ENCODE measurements around the gene DNASE2B.
"Not testable (repeated sequence)": the region's sequence is repeated elsewhere in the genome, so short reads cannot be mapped to it uniquely, and the experiment has no call there.

The DNASE2B gene

DNA sequence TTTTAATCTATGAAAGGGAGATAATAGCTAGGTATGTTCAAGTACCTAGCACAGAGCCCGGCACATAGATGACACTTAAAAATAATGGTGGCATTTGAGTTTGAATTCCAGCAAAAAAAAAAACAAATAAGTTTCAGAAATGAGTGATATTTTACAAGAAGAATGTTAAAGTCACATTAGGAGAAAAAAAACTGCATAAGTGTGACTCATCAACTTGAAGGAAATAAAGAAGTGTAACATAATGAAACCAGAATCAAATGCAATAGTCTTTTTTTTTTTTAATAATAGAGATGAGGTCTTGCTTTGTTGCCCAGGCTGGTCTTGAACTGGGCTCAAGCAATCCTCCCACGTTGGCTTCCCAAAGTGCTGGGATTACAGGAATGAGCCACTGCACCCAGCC is 17.1 kb downstream of the DNASE2B start:
- no peak for DNase-seq

DNA sequence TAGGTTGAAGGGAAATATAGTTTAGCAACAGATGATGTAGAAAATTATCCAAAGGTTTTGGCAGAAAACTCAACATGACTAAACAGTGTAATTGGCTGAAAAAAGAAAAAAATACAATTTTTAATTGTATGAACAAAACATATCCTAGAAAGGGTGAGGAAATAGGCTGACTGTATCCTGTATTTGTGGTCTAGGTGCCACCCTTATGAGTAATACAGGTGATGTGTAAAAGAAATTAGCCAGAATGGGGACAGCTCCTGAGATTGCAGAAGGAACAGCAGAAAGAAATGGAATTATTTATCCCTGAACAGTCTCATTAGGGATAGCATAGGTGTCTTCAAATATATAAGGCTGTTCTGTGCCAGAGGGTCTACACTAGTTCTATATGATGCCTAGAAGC is 24.6 kb downstream of the DNASE2B start:
- DNase-seq: no peak

- DNase-seq: no peak
These were observed 26.3 kb downstream of the DNASE2B start for GRCh38 chr1:84424513-84425149.

DNA sequence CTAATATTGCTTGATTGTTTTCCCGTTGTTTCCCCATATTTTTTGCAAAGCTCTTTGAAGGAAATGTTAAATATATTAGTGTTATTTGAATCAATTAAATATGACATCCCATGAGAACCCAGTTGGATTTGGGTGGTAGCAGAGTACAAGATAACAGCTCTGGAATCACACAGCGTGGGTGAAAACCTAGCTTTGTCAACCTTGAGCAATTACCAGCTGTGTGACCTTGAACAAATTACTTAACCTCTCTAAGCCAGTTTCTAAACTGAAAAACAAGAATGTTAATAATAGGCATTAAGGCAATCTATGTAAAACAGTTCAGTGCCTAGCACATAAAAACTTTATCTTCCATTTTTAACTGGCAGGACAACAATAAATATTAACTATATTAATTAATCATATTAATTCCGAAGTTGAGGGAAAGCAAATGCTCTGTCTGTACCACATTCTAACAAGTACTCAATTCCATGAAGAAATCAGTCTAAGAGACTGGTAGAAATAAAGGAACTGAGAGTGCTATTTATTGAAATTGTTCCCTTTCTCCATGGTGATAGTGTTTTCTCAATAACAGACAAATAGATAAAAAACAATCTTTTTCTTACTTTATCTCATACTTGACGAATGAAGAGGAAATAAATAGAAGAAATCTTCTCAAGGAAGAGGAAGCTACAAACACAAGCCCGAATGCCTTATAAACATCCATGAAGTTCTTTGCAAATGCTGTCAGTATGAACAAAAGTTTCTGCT is 27.0 kb downstream of the DNASE2B start:
- no peak for DNase-seq

DNA sequence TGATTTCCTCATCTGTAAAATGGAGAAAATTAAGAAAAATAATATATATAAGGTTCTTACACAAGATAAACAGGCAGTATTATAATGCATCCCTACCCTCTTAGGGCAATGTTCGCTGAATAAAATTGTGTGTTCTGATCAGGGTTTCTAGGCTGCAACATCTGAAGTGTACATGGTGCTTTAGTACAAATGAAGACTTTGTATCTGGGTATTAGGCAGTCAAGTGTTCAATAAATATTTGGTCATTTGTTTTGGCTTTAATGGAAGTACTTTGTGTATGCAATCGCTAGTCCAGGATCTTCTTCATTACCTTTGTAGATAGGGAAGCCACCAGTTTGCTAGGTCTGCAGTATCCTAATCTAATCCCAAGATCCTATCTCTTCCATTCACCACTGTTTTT is 28.1 kb downstream of the DNASE2B start:
- DNase-seq: no peak

DNA sequence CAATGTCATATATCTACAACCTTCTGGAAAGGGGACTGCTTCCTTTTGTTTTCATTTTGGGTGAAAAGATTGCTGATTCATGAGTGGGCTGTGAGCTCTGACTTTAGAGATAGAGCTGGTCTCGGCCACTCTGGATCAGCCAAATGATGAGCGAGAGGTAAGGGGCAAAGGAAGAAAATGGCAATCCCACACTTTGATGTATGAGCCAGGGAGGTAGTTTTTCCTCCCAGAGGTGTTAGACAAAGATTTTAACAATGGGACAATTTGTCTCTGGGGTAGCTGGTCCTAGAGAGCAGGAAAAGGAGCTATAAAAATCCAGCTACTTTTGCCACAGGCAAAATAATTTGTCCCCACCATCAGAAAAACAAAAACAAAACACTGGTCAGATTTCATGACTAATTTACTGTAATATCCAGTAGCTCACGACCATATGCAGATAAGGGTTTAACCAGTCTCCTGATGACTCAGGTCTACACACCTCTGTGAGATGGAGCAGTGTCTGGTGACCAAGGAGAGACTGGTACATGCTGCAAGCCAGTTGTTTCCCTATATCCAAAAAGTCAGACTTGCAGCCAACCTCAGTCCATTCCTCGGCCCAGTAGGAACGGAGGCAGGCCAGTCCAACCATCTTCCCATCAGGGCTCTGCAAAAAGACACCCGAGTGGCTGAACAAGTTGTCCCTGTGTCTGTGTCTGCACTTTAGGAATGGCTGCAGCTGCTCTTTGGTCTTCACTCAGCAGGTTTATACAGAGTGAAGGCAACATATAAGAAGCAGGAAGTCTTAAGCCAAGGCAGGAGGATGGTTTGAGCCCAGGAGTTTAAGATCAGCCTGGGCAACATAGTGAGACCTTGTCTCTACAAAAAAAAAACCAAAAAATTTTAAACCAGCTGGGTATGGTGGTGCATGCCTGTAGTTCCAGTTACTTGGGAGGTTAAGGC is 29.2 kb downstream of the DNASE2B start:
- DNase-seq: no peak

DNA sequence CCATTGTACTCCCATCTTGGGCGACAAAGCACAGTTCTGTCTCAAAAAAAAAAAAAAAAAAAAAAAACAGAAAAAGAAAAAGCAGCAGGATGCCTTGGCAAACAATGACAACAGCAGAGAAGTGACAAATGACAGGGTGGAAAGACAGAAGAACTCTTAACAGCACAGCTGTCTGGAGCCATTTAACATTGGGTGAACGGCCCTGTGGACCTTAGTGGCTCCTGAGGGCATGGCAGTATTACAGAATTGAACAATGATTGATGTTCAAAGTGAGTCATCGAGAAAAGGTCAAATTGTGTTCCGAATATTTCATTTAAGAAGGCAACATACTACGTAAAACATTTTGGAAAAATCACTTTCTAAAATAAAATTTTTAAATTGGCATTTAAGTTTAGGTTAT is 30.0 kb downstream of the DNASE2B start:
- no peak for DNase-seq

GRCh38 chr1:84429231-84429630 is 30.9 kb downstream of the DNASE2B start:
- DNase-seq: no peak

DNA sequence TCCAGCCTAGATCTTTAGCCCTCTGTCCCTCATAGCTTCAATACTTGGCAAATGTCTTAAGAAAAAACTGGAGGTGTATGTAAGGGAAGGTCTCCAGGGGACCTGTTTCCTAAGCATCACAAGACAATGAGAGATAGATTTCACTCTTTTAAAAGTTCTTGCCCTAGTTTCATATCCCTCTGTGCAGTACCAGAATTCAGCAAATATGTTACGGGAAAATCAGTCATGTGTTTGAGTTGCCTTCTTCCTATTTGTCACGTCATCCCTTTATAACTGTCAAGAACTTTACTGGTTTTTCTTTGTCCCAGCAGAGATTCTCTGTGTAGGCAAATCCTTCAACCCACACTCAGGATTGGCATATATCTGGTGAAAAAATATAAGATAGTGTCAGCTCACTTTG is 32.3 kb downstream of the DNASE2B start:
- DNase-seq: no peak

DNA sequence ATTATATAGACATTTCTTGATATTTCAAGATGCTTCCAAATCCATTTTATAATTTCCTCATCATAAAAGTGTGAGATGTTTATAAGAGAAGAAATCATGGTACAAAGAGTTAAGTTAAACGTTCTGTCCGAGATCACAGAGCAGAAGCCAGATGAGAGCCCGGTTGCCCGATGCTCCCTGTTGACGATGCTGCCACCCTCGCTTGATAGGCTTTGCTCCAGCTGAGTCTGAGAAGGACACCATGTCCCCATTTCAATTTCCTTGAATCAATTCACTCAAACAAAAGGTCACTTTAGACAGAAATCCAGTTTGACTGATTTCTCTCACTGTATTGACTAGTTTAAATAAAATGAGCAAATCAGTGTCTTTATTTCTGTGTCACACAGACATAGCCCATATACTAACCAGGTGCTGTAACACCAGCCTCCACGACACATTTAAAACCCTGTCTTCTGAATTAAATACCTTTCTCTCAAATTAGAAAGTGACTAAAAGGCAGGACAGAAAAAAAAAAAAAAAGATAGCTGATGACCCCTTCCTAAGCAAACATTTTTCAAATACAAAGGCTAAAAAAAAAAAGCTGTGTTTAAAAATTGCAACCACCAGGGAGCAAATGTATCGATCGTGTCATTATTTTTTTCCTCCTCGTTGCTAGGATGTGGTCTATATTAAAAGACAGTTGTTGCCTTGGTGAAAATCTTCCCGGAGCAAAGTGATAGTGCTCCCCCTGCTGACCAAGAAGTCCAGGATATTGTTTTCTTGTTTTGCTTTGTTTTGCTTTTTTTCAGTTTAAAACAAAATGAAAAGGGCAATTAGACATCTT is 35.2 kb downstream of the DNASE2B start:
- no peak for DNase-seq

DNA sequence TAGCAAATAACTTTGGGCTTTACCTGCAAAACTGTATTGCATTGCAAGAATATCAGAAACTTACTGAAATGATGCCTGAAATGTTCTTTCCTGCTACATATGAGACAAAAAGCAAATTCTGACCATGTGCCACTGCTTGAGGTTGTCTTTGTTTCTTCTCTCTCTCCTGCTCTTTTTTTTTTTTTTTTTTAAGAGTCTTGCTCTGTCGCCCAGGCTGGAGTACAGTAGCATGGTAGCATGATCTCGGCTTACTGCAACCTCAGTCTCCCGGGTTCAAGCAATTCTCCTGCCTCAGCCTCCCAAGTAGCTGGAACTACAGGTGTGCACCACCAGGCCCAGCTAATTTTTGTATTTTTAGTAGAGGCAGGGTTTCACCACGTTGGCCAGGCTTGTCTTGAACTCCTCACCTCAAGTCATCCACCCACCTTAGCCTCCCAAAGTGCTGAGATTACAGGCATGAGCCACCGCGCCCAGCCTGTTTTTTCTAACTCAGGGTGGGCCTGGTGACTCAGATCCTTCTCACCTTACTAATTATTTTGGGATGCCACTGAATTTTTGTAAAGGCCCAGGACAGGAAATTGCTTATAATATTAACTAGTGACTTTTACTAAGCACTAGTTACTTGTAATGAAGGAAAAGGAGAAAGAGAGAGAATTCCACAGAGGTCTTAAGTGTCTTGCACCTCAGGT is 35.9 kb downstream of the DNASE2B start:
- DNase-seq: no peak

DNA sequence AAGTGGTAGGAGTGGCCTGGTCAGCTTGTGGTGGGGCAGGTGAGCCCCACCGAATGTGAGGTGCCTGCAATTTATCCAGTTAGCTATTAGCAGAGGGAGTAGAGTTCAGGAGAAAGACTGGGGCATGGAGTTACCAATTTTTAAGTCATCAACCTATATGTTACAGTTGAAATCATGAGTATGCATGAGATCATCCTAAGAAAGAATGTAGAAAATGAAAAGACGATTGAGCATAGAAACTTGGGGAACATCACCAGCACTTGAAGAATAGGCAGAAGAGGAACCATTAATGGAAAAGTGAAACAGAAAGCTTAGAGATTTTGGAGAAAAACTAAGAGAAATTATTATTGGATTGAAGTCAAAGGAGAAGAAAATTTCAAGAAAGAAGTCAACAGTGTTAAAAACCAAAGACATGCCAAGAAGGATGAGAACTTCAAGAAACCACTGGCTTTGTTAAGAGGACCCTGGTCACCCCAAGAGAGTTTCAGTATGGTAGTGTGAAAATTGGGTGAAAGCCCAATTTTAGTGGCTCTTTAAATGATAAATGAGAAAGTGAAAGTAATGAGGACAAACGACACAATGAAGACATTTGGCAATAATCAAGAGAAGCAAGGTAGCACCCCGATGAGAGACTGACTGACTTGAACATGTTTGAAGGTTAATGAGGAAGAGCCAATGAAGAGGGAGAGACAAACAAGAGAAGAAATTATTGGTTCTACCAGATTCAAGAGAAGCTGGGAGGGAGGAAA is 36.7 kb downstream of the DNASE2B start:
- DNase-seq: no peak

DNA sequence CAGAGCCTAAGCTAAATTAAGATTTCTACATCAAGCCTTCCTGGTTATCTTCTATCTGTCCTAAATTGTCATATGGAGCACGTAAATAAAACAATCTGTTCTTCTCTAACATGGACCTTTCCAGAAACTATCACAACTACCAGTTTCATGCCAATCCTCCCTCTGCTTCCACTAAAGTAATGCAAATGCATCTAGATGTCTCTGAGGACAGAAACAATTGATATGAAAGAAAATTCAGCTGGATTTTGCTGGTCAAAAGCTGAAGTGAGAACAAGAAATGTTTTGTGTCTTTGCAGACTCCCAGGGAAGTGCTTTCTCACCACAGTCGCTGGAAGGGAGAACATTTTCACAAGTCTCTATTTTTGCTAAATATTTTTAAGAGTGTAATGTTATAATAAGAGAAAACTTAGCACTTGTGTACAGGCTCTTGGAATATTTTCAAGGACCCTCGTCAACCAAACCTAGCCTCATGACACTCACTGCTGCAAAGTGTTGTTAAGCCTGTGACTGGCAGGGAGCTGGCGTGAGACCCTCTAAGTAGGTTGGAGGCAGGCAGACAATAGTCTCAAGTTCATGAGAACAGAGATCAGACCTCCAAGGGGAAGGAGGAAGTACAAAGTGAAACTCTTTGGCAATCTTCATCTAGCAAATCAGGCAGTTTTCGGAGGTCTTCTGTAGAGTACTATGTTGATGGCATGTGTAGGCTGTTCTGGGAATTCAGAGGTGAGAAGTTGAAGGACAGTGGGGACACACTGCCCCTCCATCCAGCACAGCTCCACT is 38.8 kb downstream of the DNASE2B start:
- DNase-seq: no peak

DNA sequence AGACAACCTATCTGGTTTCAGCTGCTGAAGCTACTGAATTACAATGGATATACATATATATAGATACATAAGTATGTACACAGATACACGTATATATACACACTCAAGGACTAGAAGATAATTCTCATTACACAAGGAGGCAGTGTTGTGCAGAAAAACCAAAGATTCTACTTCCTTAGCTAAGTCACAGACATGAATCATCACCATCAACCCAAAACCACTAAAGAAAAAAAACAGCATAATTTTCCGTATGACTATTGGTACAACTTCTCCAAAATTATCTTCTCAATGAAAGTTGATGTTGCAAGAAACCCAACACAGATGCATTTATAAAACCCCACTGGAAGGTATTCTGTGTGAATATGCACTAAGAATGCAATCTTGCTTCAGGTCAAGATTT is 44.0 kb downstream of the DNASE2B start:
- no peak for DNase-seq

DNA sequence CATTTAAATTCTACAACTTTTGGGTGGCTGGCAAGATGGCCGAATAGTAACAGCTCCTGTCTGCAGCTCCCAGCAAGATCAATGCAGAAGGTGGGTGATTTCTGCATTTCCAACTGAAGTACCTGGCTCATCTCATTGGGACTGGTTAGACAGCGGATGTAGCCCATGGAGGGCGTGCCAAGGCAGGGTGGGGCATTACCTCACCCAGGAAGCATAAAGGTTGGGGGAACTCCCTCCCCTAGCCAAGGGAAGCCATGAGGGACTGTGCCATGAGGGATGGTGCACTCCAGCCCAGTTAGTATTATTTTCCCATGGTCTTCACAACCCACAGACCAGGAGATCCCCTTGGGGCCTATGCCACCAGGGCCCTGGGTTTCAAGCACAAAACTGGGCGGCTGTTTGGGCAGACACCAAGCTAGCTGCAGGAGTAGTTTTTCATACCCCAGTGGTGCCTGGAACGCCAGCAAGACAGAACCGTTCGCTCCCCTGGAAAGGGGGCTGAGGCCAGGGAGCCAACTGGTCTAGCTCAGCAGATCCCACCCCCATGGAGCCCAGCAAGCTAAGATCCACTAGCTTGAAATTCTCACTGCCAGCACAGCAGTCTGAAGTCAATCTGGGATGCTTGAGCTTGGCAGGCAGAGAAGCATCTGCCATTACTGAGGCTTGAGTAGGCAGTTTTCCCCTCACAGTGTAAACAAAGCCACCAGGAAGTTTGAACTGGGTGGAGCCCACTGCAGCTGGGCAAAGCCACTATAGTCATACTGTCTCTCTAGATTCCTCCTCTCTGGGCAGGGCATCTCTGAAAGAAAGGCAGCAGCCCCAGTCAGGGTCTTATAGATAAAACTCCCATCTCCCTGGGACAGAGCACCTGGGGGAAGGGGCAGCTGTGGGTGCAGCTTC is 44.7 kb downstream of the DNASE2B start:
- peak; percentile 10 for DNase-seq

- not testable (repeated sequence) for DNase-seq
These were observed 50.4 kb downstream of the DNASE2B start for GRCh38 chr1:84448704-84449103.

- no peak for DNase-seq
These were observed 52.6 kb downstream of the DNASE2B start for GRCh38 chr1:84450910-84451309.

GRCh38 chr1:84452436-84452835 is 54.2 kb downstream of the DNASE2B start:
- DNase-seq: no peak

- DNase-seq: no peak
These were observed 63.8 kb downstream of the DNASE2B start for GRCh38 chr1:84462118-84462517.
